ENCODE data around the gene APPBP2.
"Not testable (repeated sequence)": the region's sequence is repeated elsewhere in the genome, so short reads cannot be mapped to it uniquely, and the experiment has no call there.

APPBP2 gene, protein sequence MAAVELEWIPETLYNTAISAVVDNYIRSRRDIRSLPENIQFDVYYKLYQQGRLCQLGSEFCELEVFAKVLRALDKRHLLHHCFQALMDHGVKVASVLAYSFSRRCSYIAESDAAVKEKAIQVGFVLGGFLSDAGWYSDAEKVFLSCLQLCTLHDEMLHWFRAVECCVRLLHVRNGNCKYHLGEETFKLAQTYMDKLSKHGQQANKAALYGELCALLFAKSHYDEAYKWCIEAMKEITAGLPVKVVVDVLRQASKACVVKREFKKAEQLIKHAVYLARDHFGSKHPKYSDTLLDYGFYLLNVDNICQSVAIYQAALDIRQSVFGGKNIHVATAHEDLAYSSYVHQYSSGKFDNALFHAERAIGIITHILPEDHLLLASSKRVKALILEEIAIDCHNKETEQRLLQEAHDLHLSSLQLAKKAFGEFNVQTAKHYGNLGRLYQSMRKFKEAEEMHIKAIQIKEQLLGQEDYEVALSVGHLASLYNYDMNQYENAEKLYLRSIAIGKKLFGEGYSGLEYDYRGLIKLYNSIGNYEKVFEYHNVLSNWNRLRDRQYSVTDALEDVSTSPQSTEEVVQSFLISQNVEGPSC

DNA sequence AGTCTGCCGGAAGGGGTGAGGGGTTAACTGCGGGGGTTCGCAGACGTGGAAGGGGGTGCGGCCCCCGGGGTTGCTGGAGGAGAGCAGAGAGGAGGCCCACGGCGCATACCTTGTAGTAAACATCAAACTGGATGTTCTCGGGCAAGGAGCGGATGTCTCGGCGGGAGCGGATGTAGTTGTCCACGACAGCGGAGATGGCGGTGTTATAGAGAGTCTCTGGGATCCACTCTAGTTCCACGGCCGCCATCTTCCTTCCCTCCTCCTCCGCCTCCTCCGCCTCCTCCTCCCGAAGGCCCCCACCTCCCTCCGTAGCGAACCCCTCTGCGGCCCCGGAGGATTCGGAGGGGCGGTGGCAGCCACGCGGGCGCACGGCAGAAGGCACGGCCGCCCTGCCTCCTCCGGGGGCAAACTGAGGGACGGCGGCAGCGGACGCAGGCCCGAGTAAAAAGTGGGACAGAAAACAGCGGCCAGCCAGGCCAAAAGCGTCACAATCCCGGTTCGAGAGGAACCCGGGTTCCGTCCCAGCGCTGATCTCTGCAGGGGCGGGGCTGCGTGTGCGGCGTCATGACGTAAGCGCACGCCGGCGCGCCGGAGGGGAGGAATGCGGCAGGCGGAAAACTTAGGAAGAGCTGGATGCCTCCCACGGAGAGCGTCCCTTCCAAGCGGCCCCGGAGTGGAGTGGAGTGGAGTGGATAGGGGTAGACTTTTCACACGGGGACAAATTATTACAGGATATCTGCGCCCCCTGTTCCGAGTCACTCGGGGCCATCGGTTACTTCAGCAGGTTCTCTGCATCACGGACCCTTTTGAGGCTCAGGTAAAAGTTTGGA, at the start of gene APPBP2:
Gene APPBP2 (minus strand): TSS at position 558 of the 830 bp plus-strand sequence. CDS start 311 bp downstream, at position 247.
- peak; percentile 58 for DNase-seq

DNA sequence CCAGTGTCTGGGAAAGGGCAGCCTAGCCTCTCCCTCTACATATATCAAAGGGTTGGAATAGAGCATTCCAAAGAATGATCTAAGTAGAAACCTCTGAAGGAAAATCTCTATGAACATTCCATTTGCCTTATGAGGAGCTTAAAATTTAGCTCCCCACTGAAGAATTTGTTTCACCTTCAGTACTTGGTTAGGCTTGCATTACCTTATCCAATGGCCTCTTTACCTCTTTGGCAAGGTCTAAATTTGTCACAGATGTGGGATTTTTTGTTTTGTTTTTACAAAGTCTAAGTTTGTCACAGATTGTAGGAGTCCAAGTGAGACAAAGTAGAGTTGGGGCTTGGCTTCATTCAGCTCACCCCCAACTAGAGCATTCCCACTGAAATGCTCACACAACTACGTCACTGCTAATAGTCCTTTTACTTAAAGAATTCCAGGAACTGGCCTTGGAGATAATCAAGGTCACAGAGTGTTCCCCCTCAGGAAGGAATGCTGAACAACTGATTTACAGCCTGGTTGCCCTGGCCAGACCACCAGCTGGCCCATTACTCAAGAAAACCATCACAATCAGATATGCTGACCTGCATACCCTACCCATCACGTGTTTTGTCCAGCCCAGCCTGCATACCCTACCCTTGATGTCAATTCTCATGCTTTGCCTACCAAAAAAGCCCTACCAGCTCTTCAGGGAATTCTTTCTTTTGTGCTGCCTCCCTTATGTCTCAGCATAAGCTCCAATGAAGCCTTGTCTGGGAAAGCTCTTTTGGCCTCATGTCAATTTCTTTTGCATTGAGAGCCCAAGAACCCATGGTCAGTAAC, 47.4 kb upstream of the APPBP2 start:
- DNase-seq: no peak

DNA sequence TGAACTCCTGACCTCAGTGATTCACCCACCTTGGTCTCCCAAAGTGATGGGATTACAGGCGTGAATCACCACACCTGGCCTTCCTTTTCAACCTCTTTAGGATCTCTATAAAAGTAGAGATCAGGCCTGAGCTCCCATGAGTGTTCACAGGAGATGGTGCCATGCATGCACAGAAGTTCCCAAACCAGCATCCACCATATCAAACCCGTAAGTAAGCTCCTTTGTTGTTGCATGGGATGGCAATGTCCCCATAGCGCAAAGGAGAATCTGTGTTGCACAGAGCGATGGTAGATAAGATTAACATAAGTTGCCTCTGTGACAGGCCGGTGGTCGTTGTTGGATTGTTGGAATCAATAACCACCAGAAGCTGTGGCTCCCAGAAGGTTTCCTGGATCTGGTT, 39.2 kb upstream of the APPBP2 start:
- DNase-seq: no peak

DNA sequence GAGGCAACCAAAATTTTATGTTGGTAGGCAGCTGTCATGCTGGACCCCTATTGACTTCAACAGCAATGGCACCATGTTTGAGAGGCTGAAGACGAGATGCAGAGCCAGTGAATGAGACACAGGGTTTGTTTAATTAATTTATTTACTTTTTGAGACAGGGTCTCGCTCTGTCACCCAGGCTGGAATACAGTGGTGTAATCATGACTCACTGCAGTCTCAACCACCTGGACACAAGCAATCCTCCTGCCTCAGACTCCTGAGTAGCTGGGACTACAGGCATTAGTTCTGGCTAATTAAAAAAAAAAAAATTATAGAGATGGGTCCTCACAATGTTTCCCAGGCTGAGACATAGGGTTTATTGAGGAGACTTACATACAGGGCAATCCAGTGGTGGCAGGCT, 37.7 kb upstream of the APPBP2 start:
- DNase-seq: no peak

DNA sequence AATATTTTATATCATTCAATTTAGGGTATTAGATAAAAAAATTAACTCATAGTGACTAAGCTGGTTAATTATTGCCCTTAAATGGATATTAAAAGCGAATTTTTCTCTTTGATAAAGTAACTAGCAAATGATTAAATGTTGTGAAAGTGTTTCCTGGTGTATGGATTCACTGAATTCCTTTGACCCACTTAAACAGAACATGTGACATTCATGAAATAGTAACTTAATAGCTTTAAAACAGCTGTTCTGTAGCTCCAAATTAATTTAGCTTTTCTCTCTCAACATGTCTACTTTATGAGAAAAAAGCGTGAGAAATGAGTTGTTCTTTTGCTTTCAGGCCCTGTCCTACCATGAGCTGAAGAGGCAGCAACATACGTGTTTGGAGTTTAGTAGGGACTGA, 36.4 kb upstream of the APPBP2 start:
- no peak for DNase-seq

DNA sequence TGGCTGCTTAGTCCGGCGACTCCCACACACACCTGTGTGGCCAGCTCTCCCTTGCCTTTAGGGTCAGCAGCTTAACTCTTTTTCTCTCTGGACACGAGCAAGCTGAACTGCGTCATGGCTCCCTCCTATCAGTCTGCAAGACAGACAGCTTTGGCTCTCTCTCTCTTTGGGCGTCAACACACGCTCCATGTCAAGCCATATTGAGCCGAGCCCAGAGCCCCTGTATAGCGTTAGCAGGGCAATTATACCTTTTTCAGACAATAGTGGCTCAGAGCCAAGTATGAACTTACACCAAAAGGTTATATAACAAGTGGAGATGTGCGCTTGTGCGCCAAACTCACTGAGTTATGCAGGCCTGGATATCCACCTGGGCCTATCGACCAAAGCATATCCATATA, 34.8 kb upstream of the APPBP2 start:
- no peak for DNase-seq

DNA sequence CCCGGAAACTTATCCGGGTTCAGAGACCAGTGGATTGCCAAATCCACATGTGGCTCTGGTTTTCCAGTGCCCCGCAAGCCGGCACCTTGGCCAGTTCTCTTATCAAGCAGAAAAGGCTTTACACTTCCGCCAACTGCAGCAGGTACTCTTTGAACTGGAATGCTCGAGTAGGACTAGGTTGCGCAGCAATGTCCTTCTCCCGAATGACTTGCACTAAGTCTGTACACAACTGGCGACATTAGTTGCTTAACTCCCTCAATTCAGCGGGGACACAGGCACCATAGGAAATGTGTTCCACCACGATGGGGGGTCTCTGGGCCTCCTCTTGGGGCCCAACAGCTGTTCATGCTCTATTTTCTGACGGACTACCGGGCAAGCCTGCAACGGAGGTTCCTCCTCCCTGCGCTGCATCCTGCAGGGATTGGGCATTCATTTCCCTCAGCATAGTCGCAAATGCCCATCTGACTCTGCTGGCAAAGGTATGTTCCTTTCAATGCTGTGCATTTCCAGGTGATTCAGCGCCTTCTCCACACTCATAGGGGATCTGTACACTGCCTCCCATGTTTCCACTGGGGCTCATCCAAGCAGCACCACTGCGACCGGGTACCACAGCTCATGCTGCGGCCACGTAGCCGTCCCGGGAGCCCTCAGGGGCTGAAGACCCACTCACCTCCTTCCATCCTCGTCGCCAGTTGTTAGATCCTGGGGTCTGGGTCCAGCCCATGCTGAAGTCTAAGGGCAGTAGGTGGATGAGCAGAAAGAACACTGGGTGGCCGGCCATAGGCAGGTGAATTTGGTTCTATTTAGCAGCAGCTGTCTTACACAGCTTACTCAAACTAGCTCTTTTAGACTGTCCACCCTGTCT, 34.2 kb upstream of the APPBP2 start:
- no peak for DNase-seq

DNA sequence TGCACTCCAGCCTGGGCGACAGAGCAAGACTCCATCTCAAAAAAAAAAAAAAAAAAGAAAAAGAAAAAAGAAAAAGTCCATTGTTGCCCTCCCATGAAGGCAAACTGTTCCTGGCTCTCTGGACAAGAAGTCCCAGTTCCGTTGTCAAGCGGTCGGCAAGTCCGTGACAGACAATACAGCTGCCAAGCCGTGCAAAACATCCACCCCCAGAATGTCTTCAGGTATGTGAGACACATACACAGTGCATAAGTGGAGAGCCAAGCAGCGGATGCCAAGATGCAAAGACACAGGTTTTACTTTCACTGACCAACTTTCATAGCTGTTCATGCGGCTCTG, 33.6 kb upstream of the APPBP2 start:
- DNase-seq: no peak

DNA sequence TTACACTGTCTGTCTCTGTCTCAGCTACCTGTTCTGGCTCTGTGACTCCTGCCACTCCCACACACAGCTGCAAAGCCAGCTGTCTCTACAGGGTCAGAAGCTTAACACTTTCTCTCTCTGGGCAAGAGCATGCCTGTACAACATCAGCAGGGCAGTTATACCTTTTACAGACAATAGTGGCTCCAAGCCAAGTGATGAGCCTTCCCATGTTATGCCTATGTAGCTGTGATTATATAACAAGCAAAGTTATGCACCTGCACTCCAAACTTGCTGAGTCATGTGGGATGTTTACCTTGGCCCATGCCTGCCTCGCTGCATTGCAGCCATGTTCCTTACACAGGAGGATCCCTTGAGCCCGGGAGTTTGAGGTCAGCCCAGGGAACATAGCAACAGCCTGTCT, 31.8 kb upstream of the APPBP2 start:
- DNase-seq: no peak

DNA sequence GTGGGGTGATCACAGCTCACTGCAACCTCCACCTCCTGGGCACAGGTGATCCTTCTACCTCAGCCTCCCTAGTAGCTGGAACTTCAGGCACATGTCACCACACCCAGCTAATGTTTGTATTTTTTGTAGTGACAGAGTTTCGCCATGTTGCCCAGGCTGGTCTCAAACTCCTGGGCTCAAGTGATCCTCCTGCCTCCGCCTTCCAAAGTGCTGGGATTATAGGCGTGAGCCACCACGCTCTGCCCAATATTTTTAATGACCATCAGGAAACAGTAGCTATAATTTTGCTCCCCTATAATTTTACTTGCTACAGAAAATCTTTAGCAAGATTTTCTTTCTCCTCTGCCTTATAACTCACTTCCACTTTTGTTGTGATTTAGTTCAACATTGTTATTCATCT, 29.7 kb upstream of the APPBP2 start:
- DNase-seq: no peak

DNA sequence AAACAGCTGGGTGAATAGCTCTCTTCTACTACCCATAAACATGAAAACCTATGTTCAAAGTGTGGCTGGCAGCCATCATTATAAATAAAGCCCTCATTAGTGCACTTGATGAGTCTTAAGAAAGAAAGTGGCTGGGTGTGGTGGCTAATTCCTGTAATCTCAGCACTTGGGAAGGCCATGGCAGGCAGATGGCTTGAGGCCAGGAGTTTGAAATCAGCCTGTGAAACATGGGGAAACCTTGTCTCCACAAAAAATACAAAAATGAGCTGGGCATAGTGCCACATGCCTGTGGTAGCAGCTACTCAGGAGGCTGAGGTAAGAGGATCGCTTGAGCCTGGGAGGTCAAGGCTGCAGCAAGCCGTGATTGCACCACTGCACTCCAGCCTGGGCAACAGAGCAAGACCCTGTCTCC, 28.3 kb upstream of the APPBP2 start:
- no peak for DNase-seq

DNA sequence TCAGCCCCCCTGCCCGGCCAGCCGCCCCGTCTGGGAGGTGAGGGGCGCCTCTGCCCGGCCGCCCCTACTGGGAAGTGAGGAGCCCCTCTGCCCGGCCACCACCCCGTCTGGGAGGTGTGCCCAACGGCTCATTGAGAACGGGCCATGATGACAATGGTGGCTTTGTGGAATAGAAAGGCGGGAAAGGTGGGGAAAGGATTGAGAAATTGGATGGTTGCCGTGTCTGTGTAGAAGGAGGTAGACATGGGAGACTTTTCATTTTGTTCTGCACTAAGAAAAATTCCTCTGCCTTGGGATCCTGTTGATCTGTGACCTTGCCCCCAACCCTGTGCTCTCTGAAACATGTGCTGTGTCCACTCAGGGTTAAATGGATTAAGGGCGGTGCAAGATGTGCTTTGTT, 26.2 kb upstream of the APPBP2 start:
- DNase-seq: not testable (repeated sequence)

DNA sequence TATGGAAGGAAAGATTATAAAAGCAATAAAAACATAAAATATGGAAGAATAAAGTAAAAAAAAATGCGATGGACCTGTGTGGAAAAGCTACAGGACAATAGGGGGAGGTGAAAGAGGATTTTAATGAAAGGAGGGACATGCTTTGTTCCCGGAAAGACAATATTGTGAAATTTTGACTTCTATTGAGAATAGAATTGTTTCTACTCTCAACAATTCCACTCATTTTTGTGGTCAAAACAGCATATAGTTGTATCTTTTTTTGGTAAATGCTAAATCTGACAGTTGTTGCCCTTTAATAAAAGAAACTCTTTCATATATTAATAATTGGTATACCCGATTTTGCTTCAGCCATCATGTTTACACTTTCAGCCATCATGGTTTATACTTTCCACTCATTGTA, 22.9 kb upstream of the APPBP2 start:
- no peak for DNase-seq

DNA sequence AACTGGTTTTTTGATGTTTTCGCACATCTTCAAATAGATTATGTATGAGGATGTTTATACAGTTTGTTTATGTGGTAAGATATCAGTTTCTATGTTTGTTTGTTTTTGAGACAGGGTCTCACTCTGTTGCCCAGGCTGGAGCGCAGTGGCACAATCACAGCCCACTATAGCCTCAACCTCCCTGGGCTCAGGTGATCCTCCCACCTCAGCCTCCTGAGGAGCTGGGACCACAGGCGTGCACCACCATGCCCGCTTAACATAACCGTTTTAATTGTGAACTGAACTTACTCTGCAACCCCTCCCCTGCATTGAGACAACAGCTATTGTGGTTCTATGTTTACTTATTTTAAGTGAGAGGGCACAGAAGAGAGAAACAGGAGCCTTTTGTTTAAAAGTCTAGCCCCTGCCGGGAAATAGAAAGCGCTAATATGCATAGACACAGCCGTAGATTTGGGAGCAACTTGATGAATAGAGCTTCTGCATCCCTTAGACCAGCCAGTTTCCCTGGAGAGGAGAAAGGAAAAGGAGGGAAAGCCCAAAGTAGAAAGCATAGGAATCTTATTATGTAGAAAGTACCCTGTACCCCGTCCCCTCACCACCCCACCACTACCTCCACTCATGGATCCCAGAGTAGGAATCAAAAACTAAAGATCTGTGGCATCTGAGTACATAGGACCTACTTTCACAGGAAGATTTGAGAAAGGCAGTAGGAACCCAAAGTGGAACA, 19.6 kb upstream of the APPBP2 start:
- DNase-seq: no peak

DNA sequence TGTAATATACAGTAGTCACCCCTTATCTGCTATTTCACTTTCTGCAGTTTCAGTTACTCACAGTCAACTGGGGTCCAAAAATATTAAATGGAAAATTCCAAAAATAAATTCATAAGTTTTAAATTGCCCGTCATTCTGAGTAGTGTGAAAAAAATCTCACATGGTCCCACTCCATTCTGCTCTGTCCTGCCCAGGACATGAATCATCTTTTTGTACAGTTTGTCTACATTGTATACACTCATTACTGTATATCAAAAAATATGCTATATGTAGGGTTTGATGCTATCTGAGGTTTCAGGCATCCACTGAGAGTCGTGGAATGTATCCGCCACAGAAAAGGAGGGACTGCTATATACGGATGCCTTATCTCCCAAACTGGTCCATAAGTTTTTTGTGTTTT, 16.0 kb upstream of the APPBP2 start:
- no peak for DNase-seq

DNA sequence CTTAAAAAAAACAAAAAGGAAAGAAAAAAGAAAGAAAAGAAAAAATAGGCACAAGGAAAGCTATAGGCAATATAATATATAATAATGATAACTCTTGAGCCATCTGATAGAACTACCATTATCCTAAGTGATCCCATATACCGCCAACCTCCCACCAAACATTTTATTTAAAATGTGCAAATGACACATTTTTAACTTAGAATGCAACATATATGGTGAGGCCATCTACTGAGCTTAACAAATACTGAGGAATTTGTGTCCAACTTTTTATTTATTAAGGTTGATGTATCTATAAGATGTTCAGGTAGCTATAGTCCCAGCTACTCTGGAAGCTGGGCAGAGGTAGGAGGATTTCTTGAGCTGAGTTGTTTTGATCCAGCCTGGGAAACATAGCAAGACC, 14.4 kb upstream of the APPBP2 start:
- no peak for DNase-seq

DNA sequence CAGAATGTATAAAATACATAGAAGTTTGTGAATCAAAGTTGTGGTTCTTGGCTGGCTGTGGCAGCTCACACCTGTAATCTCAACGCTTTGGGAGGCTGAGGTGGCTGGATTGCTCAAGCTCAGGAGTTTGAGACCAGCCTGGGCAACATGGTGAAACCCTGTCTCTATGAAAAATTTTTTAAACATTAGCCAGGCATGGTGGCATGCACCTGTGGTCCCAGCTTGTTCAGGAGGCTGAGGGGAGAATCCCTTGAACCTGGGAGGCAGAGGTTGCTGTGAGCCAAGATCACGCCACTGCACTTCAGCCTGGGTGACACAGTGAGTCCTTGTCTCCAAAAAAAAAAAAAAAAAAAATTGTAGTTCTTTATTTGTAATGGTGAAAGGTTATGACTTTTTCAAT, 13.8 kb upstream of the APPBP2 start:
- DNase-seq: no peak

DNA sequence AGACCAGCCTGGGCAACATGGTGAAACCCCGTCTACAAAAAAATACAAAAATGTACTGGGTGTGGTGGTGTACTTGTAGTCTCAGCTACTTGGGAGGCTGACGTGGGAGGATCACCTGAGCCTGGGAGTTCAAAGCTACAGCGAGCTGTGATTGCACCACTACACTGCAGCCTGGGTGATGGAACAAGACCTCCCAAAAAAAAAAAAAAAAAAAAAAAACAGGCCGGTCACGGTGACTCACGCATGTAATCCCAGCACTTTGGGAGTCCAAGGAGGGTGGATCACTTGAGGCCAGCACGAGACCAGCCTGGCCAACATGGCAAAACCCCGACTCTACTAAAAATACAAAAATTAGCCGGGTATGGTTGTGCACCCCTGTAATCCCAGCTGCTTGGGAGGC, 12.7 kb upstream of the APPBP2 start:
- DNase-seq: no peak

DNA sequence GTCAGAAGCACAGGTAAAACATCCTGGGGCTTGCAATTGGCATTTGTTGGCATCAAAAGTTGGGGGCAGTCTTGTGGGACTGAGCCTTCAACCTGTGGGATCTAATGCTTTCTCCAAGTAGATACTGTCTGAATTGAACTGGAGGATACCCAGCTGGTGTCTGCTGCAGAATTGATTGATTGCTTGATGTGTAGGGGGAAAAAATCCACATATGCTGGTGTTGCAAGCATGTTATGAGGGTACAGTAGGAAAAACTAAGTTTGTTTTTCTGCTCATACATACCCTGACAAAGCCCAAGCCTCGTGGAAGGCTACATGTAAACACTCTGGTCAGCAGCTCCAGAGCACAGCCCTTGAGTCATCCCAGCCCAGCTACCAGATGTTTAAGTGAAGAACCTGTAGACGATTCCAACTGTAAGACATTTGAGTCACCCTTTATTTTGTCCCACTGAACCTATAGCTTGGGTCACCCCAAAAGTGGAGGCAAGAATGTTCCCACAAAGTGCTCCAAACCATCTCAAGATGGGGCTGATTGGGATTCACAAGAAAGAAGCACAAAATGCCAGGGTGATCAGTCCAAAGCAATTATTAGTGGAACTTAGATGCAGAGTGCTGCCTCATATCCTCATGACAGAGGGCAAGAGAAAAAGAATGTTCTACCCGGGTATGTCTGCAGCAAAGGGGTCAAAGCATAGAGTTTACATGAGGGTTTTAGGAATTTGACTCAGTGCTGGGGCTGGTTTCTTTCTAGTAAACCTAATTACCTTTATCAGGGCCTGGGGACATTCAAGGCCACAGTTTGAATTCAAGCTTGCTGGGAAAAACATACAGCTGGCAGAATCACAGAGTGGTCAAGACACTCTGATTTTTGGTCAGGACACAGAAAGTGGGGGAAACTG, 9.6 kb upstream of the APPBP2 start:
- DNase-seq: no peak

DNA sequence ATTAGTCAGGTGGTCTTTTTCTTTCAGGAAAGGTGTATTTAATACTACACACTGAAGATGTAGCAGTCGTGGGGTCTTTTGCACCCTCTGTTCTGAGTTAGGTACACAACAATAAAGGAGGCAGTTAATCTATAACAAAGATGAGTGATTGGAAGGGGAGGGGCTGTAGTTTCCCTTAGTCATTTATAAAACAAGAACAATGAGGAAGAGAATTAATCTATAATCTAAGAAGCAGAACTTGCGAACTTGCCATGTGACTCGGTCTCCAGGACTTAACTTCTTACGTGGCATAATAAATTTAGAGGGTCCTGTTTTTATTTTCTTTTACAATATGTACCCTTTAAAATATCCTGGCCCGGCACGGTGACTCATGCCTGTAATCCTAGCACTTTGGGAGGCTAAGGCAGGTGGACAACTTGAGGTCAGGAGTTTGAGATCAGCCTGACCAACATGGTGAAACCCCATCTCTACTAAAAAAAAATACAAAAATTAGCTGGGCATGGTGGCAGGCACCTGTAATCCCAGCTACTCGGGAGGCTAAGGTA, 8.6 kb upstream of the APPBP2 start:
- DNase-seq: no peak

Measured in NK-92 treated with Interleukin-12 subunit alpha and Interleukin-12 subunit beta, amount 100 ng/mL, for 24 hours (cell line).